ENCODE measurements around the gene LPP.

The LPP gene

GRCh38 chr3:188776447-188776846 lies 622.5 kb downstream of the LPP start:
- Histone ChIP-seq H3K36me3 (ENCODE audit: control insufficient read depth, insufficient read depth, low read length) (no peaks in the 10 kb centered on the region), H3K27me3 (ENCODE audit: control insufficient read depth, insufficient read depth, low read length) (no peaks in the 10 kb centered on the region), H3K4me1 (ENCODE audit: control insufficient read depth, insufficient read depth, low read length) (peaks cover 20% of the 10 kb centered on the region; the same call in 1 of the 2 replicates)

GRCh38 chr3:188778091-188778852 lies 624.3 kb downstream of the LPP start:
- Histone ChIP-seq H3K36me3 (ENCODE audit: control insufficient read depth, insufficient read depth, low read length) (no peaks in the 10 kb centered on the region), H3K27ac (ENCODE audit: low read depth, low read length) (no peak overlapping the region), H3K9me3 (ENCODE audit: control insufficient read depth, insufficient read depth, low read length) (no peaks in the 10 kb centered on the region), H3K27me3 (ENCODE audit: control insufficient read depth, insufficient read depth, low read length) (no peaks in the 10 kb centered on the region), H3K4me3 (ENCODE audit: low read depth, low read length) (no peak overlapping the region), H3K4me1 (ENCODE audit: control insufficient read depth, insufficient read depth, low read length) (peaks cover 20% of the 10 kb centered on the region; the same call in 1 of the 2 replicates), H3K9ac (ENCODE audit: low read depth, low read length) (no peak overlapping the region)

More at GRCh38 chr3:188776447-188776846, 622.5 kb downstream of the LPP start:
- H3K4me3 ChIP-seq (ENCODE audit: low read depth, low read length): no peak overlapping the region
- no peak overlapping the region for H3K9ac ChIP-seq (ENCODE audit: low read depth, low read length)
- H3K9me3 ChIP-seq (ENCODE audit: control insufficient read depth, insufficient read depth, low read length): no peaks in the 10 kb centered on the region
- H3K27ac ChIP-seq (ENCODE audit: low read depth, low read length): no peak overlapping the region

GRCh38 chr3:188779281-188779980 lies 625.5 kb downstream of the LPP start:
- H3K27ac ChIP-seq (ENCODE audit: low read depth, low read length): no peak overlapping the region
- no peaks in the 10 kb centered on the region for H3K9me3 ChIP-seq (ENCODE audit: control insufficient read depth, insufficient read depth, low read length)
- no peak overlapping the region for H3K4me3 ChIP-seq (ENCODE audit: low read depth, low read length)
- H3K36me3 ChIP-seq (ENCODE audit: control insufficient read depth, insufficient read depth, low read length): no peaks in the 10 kb centered on the region
- H3K9ac ChIP-seq (ENCODE audit: low read depth, low read length): no peak overlapping the region
- H3K27me3 ChIP-seq (ENCODE audit: control insufficient read depth, insufficient read depth, low read length): no peaks in the 10 kb centered on the region
- H3K4me1 ChIP-seq (ENCODE audit: control insufficient read depth, insufficient read depth, low read length): peaks cover 20% of the 10 kb centered on the region; the same call in 1 of the 2 replicates

GRCh38 chr3:188780193-188781147 lies 626.5 kb downstream of the LPP start:
- H3K9ac ChIP-seq (ENCODE audit: low read depth, low read length): no peak overlapping the region
- no peaks in the 10 kb centered on the region for H3K36me3 ChIP-seq (ENCODE audit: control insufficient read depth, insufficient read depth, low read length)
- H3K27me3 ChIP-seq (ENCODE audit: control insufficient read depth, insufficient read depth, low read length): no peaks in the 10 kb centered on the region
- H3K27ac ChIP-seq (ENCODE audit: low read depth, low read length): no peak overlapping the region
- H3K4me1 ChIP-seq (ENCODE audit: control insufficient read depth, insufficient read depth, low read length): peaks cover 20% of the 10 kb centered on the region; the same call in 1 of the 2 replicates
- no peak overlapping the region for H3K4me3 ChIP-seq (ENCODE audit: low read depth, low read length)
- H3K9me3 ChIP-seq (ENCODE audit: control insufficient read depth, insufficient read depth, low read length): no peaks in the 10 kb centered on the region

- Histone ChIP-seq H3K27ac (ENCODE audit: low read depth, low read length) (no peak overlapping the region), H3K9ac (ENCODE audit: low read depth, low read length) (no peak overlapping the region), H3K36me3 (ENCODE audit: control insufficient read depth, insufficient read depth, low read length) (no peaks in the 10 kb centered on the region), H3K4me3 (ENCODE audit: low read depth, low read length) (no peak overlapping the region), H3K4me1 (ENCODE audit: control insufficient read depth, insufficient read depth, low read length) (peaks cover 6% of the 10 kb centered on the region; the same call in 1 of the 2 replicates), H3K9me3 (ENCODE audit: control insufficient read depth, insufficient read depth, low read length) (no peaks in the 10 kb centered on the region), H3K27me3 (ENCODE audit: control insufficient read depth, insufficient read depth, low read length) (no peaks in the 10 kb centered on the region)
Measured at GRCh38 chr3:188782613-188783124, 628.7 kb downstream of the LPP start.

- H3K9me3 ChIP-seq (ENCODE audit: control insufficient read depth, insufficient read depth, low read length): no peaks in the 10 kb centered on the region
- no peak overlapping the region for H3K9ac ChIP-seq (ENCODE audit: low read depth, low read length)
- H3K27me3 ChIP-seq (ENCODE audit: control insufficient read depth, insufficient read depth, low read length): no peaks in the 10 kb centered on the region
- H3K27ac ChIP-seq (ENCODE audit: low read depth, low read length): no peak overlapping the region
- no peaks in the 10 kb centered on the region for H3K36me3 ChIP-seq (ENCODE audit: control insufficient read depth, insufficient read depth, low read length)
- no peak overlapping the region for H3K4me3 ChIP-seq (ENCODE audit: low read depth, low read length)
- H3K4me1 ChIP-seq (ENCODE audit: control insufficient read depth, insufficient read depth, low read length): peaks cover 6% of the 10 kb centered on the region; the same call in 1 of the 2 replicates
Measured at GRCh38 chr3:188786424-188786823, 632.5 kb downstream of the LPP start.

- H3K4me3 ChIP-seq (ENCODE audit: low read depth, low read length): no peak overlapping the region
- H3K27ac ChIP-seq (ENCODE audit: low read depth, low read length): no peak overlapping the region
- no peaks in the 10 kb centered on the region for H3K27me3 ChIP-seq (ENCODE audit: control insufficient read depth, insufficient read depth, low read length)
- H3K9ac ChIP-seq (ENCODE audit: low read depth, low read length): no peak overlapping the region
- no peaks in the 10 kb centered on the region for H3K36me3 ChIP-seq (ENCODE audit: control insufficient read depth, insufficient read depth, low read length)
- peaks cover 6% of the 10 kb centered on the region; the same call in 1 of the 2 replicates for H3K4me1 ChIP-seq (ENCODE audit: control insufficient read depth, insufficient read depth, low read length)
- no peaks in the 10 kb centered on the region for H3K9me3 ChIP-seq (ENCODE audit: control insufficient read depth, insufficient read depth, low read length)
Measured at GRCh38 chr3:188788621-188789081, 634.7 kb downstream of the LPP start.

GRCh38 chr3:188789251-188789650 lies 635.3 kb downstream of the LPP start:
- Histone ChIP-seq H3K27me3 (ENCODE audit: control insufficient read depth, insufficient read depth, low read length) (no peaks in the 10 kb centered on the region), H3K9ac (ENCODE audit: low read depth, low read length) (no peak overlapping the region), H3K27ac (ENCODE audit: low read depth, low read length) (no peak overlapping the region), H3K36me3 (ENCODE audit: control insufficient read depth, insufficient read depth, low read length) (no peaks in the 10 kb centered on the region), H3K9me3 (ENCODE audit: control insufficient read depth, insufficient read depth, low read length) (no peaks in the 10 kb centered on the region), H3K4me1 (ENCODE audit: control insufficient read depth, insufficient read depth, low read length) (peaks cover 6% of the 10 kb centered on the region; the same call in 1 of the 2 replicates), H3K4me3 (ENCODE audit: low read depth, low read length) (no peak overlapping the region)

- H3K4me1 ChIP-seq (ENCODE audit: control insufficient read depth, insufficient read depth, low read length): peaks cover 6% of the 10 kb centered on the region; the same call in 1 of the 2 replicates
- no peak overlapping the region for H3K9ac ChIP-seq (ENCODE audit: low read depth, low read length)
Measured at GRCh38 chr3:188791311-188791710, 637.4 kb downstream of the LPP start.

GRCh38 chr3:188792793-188793192 lies 638.8 kb downstream of the LPP start:
- Histone ChIP-seq H3K4me1 (ENCODE audit: control insufficient read depth, insufficient read depth, low read length) (peaks cover 16% of the 10 kb centered on the region), H3K27ac (ENCODE audit: low read depth, low read length) (no peak overlapping the region), H3K9me3 (ENCODE audit: control insufficient read depth, insufficient read depth, low read length) (no peaks in the 10 kb centered on the region), H3K9ac (ENCODE audit: low read depth, low read length) (no peak overlapping the region), H3K27me3 (ENCODE audit: control insufficient read depth, insufficient read depth, low read length) (no peaks in the 10 kb centered on the region), H3K4me3 (ENCODE audit: low read depth, low read length) (no peak overlapping the region), H3K36me3 (ENCODE audit: control insufficient read depth, insufficient read depth, low read length) (no peaks in the 10 kb centered on the region)

More at GRCh38 chr3:188791311-188791710, 637.4 kb downstream of the LPP start:
- no peak overlapping the region for H3K27ac ChIP-seq (ENCODE audit: low read depth, low read length)
- no peaks in the 10 kb centered on the region for H3K9me3 ChIP-seq (ENCODE audit: control insufficient read depth, insufficient read depth, low read length)
- no peaks in the 10 kb centered on the region for H3K36me3 ChIP-seq (ENCODE audit: control insufficient read depth, insufficient read depth, low read length)
- H3K4me3 ChIP-seq (ENCODE audit: low read depth, low read length): no peak overlapping the region
- H3K27me3 ChIP-seq (ENCODE audit: control insufficient read depth, insufficient read depth, low read length): no peaks in the 10 kb centered on the region
